GM19025 (cell line): ENCODE results near the gene SLC10A1.
"Not testable (repeated sequence)": the region's sequence is repeated elsewhere in the genome, so short reads cannot be mapped to it uniquely, and the experiment has no call there.

Experiments used
- ATAC-seq: cut with Tn5 transposase; IDR thresholded peaks from one replicate; pipeline ENCODE4 v1.9.1; 2021; ENCODE audit warnings: mild to moderate bottlenecking, low read depth, moderate library complexity; ENCODE audit not compliant: unreplicated experiment

Gene SLC10A1

GRCh38 chr14:69772082-69773017 lies 24.7 kb downstream of the SLC10A1 start:
- ATAC-seq = no peak

GRCh38 chr14:69771136-69771535 lies 25.9 kb downstream of the SLC10A1 start:
- ATAC-seq = no peak

- no peak for ATAC-seq
Measured at GRCh38 chr14:69770559-69770958, 26.5 kb downstream of the SLC10A1 start.

- no peak for ATAC-seq
Measured at GRCh38 chr14:69769623-69770022, 27.4 kb downstream of the SLC10A1 start.

GRCh38 chr14:69768873-69769272 lies 28.2 kb downstream of the SLC10A1 start:
- no peak for ATAC-seq

- ATAC-seq = peak; percentile 62
Measured at GRCh38 chr14:69767369-69767999, 29.6 kb downstream of the SLC10A1 start.

GRCh38 chr14:69766984-69767368 lies 30.1 kb downstream of the SLC10A1 start, which contains the start of gene SRSF5:
TSS of gene SRSF5 (plus strand) at chr14:69767142. CDS start at chr14:69768157, 1,015 bp downstream.
- ATAC-seq = peak; percentile 72

GRCh38 chr14:69763761-69764510 lies 33.1 kb downstream of the SLC10A1 start:
- no peak for ATAC-seq

- no peak for ATAC-seq
Measured at GRCh38 chr14:69760810-69761209, 36.2 kb downstream of the SLC10A1 start.

GRCh38 chr14:69756298-69756697 lies 40.7 kb downstream of the SLC10A1 start:
- ATAC-seq = no peak

- no peak for ATAC-seq
Measured at GRCh38 chr14:69755784-69756183, 41.3 kb downstream of the SLC10A1 start.

GRCh38 chr14:69755296-69755695 lies 41.7 kb downstream of the SLC10A1 start:
- ATAC-seq = no peak

- no peak for ATAC-seq
Measured at GRCh38 chr14:69754487-69754886, 42.6 kb downstream of the SLC10A1 start.

GRCh38 chr14:69753860-69754259 lies 43.2 kb downstream of the SLC10A1 start:
- no peak for ATAC-seq

GRCh38 chr14:69752773-69753172 lies 44.3 kb downstream of the SLC10A1 start:
- no peak for ATAC-seq

- no peak for ATAC-seq
Measured at GRCh38 chr14:69750495-69750894, 46.5 kb downstream of the SLC10A1 start.

GRCh38 chr14:69749956-69750355 lies 47.1 kb downstream of the SLC10A1 start:
- peak; percentile 75 for ATAC-seq

- ATAC-seq = no peak
Measured at GRCh38 chr14:69741055-69741454, 56.0 kb downstream of the SLC10A1 start.

GRCh38 chr14:69736405-69736804 lies 60.6 kb downstream of the SLC10A1 start:
- ATAC-seq = not testable (repeated sequence)

GRCh38 chr14:69731919-69732598 lies 65.0 kb downstream of the SLC10A1 start:
- ATAC-seq = not testable (repeated sequence)
